SKM-1 (cell line): ENCODE results near the gene FILIP1.

Experiments
- DNase-seq: peaks from one replicate; lab custom pipeline; 2025; ENCODE audit not compliant: unreplicated experiment; lab: John Stamatoyannopoulos, UW

FILIP1 gene

DNA sequence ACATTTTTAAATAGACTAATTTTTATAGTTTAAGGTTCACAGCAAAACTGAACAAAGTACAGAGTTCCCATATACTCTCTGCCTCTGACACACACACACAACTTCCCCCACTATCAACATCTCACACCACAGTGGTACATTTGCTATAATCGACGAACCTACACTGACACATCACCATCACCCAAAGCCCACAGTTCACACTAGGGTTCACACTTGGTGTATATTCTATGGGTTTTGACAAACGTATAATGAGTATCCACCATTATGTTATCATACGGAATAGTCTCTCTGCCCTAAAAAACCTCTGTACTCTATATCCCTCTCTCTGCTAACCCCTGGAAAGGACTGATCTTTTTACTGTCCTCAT lies 224.6 kb downstream of the FILIP1 start:
- no peak for DNase-seq

DNA sequence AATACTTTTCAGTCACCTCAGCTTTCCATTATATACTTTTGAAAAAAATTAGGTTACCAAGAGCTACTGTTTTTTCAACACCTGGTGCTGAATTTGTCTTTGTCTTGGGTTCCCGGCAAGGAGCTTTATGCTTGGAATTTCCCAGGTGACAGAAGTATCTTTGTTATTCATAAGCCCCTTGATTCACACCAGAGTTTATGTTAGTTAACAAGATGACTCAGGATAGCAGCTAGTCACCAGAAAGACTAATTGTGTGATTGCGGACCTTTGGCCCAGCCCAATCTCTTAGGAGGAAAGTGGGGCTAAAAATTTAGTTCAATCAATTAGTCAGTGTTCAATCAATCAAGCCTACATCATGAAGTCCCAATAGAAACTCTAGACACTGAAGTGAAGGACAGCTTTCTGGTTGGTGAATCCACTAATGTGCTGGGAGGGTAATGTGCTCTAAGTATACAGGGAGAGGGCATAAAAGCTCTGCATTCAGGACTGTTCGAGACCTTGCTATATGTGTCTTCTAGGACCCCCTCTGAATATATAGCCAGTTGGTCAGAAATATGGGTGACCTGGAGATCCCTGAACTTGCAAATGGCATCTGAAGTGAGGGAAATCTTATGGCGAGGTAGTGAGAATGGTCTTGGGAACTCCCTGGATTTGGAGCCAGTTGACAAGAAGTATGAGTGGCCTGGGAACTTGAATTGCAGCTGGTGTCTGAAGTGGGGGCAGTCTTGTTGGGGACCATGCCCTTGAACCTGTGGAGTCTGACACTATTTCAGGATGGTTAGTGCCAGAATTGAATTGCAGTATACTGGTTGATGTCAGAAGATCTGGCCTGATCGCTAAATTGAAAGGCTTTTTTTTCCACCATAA lies 225.2 kb downstream of the FILIP1 start:
- no peak for DNase-seq

DNA sequence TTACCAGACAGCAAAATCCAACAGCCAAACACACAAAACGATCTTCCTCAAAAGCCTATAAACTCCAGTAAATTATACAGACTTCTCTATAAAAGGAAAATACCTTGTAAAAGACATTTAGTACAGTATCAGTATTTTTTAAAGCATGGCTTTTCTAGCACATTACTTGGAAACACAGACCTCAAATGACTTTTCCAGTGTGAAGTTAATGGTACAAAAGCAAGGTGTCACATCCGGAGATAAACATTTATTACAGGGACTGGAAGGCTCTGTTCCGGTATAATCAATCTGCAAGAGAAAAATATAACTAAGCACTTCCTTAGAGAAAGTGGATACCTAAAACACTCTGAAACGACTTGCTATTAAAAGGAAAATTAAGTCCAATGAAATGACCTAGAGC lies 226.1 kb downstream of the FILIP1 start:
- DNase-seq, result no peak

DNA sequence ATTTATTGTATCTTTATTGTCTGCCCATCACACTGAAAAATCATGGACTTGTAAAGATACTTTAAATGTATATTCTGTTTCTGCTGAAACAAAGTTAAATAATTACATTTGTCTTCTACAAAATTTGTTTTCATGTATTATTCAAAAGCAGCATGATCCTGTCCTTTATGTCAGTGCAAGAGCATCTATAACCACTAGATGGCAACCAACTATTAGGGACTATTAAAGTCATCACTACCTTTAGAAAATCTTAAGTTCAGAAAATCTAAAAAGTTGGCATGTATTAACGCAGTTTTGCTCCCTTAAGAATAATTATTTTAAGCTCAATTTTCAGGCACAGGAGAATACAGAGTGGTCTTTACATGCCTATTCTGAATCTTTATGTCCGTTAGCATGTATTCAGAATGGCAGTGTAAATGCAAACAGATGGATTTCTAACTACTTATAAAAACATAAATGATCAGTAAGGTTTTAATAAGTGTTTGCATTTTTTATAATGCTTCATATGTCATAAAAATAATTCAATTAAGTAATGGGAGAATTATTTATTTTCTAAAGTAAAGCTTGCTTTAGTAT lies 226.8 kb downstream of the FILIP1 start:
- peak; percentile 15 for DNase-seq

DNA sequence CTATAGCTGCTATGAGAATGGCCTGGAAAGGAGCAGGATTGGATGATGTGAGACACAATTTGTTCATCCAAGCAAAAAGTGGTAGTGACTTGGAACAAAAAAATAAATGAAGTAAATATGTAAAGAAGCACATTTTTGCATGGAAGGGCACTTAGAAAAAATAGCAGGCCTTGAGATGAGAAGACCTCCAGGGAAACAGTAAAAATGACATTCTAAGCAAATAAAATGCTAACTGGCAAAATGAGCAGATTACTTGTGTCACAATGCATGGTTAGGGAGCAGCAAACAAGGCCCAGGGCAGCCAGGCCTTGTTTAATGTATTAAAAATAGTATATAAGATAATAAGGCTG lies 230.2 kb downstream of the FILIP1 start:
- no peak for DNase-seq

DNA sequence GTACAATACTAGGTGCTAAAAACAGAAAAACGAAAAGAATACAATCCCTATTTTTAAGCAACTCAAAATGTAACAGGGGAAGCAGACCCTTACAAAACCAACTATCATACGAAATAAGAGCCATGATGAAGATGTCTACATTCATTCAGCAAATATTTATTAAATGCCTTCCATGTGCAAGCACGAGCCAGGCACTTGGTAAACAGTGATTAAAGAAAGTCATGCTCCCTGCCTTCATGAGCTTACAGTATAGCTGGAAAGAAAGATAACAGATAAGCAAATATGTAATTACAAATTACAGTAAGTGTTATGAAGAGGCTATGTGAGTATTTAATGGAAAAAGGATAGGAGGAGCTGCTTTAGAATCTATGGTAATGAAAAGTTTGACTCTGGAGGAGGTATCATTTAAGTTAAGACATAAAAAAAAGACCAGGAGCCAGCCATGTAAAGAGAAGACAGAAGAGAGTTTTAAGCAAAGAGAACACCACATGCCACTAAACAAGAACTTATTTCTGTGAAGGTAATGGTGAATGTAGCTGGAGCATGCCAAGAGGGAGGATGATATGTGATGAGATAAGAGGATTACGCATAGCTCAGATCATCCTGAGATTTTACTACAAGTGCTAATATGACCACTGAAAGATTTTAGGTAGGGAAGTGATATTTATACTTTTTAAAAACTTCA lies 230.7 kb downstream of the FILIP1 start:
- no peak for DNase-seq

DNA sequence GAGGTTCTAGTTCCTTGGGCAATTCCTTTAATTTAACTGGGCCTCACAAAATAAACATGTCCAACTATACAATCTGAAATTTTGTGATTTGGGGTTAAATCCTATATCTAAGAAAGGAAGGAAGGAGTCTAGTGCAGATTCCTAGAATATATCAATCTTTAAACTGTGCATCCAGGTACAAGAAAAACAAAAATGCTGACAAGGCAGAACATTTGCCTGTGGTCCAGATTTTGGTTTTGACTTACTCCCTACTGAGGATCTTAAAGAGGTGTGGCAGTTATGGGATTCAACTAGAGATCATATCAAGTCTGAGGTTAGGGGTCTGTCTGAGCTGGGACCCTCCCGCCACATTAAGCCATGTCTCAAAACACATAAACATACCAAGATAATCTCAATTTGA lies 232.3 kb downstream of the FILIP1 start:
- DNase-seq, result no peak

DNA sequence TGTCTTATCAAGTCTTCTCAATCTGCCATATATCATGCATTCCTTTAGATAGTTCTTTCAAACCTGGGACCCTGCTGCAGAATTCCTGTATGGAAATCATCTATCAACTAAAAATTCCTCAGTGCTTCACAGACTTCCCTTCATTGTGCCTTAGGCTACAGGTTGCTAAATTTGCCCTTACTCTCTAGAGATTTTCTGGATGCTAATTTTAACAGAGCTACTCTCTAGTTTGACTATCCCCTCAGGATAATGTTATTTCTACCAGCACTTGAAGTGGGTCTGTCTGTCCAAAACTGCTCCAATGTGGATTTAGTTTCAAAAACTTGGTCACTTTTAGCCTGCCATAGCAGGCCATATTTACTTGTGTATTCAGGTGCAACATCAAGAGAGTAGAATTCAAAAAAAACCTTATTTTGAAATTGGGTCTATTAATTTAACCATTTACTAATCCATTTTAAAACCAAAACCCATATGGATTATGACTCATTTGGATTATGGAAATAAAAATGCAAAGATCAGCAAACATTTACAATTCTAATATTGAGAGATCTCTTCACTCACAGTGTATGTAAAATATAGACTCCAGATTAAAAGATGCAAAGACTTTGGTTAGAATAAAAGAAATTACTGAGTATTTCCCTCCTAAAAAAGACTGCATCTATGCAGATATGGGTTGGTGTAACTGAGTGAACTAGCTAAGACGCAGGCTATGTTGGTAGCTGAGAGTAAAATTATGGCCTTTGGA lies 236.1 kb downstream of the FILIP1 start:
- no peak for DNase-seq

DNA sequence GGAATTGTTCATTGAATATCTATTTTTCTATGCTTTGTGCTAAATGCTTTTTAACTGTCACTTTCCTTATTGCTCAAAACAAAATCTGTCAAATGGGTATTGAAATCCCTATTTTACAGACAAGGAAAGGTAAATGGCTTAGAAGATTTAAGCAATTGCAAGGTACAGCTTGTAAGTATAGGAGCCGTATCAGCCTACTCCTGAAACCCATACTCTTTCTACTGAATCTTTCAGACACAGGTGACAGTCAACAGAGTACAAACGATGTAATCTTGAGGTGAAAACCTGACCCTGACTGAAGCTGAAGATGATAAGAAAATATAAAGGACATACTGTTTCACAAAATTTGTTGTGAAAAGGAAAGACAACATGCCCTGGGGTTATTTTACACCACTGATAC lies 243.0 kb downstream of the FILIP1 start:
- no peak for DNase-seq

DNA sequence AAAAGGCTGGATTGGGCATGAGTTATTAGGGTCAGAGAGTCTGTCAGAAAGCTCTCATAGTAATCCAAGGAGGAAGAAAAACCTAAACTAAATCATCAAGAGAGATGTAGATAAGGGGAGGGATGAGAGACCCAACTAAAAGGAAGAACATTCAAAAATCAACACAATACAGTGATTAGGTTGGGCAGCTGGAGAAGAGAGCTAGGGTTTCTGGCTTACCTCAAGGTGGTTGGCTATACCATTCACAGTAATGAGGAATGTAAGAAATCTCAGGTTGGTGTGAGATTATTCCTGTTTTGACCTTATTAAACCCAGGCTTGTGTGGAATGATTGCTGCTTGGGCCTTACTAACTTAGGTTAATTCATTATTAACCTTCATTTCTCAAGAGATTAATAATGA lies 243.8 kb downstream of the FILIP1 start:
- no peak for DNase-seq

DNA sequence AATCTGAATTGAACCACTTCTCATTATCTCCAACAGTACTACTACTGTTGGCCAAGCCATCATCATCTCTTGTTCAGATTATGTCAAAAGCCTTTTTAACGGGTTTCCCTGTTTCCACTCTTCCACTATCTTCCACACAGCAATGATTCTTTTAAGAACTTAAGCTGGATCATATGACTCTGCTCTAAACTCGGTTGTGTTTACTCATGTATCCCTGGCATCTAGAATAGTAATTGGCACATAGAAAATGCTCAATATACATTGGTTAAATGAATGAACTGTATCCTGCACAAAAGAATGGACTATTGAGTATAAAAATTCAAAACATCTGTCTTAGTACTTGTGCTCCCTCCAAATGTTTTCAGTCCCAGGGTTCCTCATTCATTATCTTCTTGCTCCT lies 247.2 kb downstream of the FILIP1 start:
- DNase-seq, result no peak

DNA sequence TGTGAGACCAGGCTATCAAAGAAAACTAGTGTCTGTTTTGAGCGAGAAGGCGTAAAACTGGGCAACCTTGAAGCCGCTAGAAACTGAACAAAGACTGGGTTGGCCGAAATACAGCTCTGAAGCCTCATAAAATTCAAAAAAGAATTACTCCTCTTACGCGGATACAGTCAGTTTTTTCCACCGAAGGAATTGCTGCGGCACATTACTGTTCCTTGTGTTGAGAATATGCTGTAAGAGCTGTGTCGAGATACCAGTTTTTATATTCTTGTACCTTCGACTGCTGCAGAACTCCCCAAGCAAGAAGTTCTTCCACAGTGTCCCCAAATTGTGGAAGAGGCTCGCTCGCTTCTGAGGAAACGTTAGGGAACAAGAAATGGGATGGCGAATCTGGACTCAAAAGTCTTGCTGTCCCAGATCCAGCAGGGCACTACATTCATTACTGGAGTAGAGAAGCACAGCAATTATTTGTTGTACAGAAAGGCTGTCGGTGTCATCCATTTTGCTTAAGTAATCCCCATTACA lies 249.5 kb downstream of the FILIP1 start:
- DNase-seq, result no peak

DNA sequence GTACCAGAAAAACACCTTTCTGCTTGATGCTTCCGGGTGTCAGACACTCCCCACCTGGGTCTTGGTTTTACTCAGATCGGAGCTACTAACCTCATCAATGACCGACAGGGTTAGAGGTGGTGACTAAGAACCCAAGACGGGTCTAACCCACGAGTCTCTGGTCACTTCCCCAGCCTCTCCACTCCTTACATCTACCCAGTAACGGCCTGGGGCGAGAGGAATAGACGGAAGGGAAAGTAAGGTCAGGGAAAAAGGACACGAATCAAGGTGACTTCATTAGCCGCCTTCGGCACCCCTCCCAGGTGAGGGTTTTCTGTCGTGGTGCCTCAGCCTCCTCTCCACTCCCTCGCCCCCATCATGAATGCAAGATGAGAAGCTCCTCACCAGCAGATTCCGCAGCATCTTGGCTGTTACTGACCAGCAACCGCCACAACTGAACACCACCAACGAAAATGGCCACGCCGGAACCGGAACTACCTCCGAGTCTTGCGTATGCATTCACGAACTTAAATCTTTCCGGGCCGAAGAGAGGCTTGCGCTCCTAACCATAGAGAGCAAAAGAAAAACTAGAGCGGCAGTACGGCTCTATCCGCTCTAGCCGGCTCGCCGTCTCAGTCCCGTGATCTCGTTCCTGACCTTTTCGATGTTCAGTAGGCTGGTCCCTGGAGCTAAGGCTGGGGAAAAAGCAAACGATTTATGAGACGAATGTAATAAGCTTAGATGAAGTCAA lies 250.1 kb downstream of the FILIP1 start, which contains the start of gene COX7A2:
TSS of gene COX7A2 (minus strand) at position 469 of the 730 bp plus-strand sequence. CDS start at position 402, 67 bp downstream.
- peak; percentile 96 for DNase-seq
